ENCODE measurements around the gene CIAO1.

- TF ChIP-seq EGR1 (IDR thresholded peaks at IDR 0.05) (no peak), TEAD4 (IDR thresholded peaks at IDR 0.05) (no peak), TCF12 (IDR thresholded peaks at IDR 0.05; ENCODE audit: low read depth) (no peak), RAD21 (IDR thresholded peaks at IDR 0.05; ENCODE audit: low read depth) (no peak), TAF1 (IDR thresholded peaks at IDR 0.05; ENCODE audit: low read depth) (no peak), CEBPB (IDR thresholded peaks at IDR 0.05) (no peak), REST (IDR thresholded peaks at IDR 0.05; ENCODE audit: low read depth) (no peak), FOXM1 (IDR thresholded peaks at IDR 0.05; ENCODE audit: borderline replicate concordance, low read depth) (no peak), CREB1 (IDR thresholded peaks at IDR 0.05; ENCODE audit: low read depth) (no peak), ZBTB7A (IDR thresholded peaks at IDR 0.05; ENCODE audit: low read depth) (no peak), EP300 (IDR thresholded peaks at IDR 0.05; ENCODE audit: borderline replicate concordance) (no peak), NFIC (IDR thresholded peaks at IDR 0.05) (no peak), MAX (IDR thresholded peaks at IDR 0.05) (no peak)
Observed at GRCh38 chr2:96241900-96242611, 24.0 kb upstream of the CIAO1 start.

Measured in Ishikawa (cell line).